ENCODE results near the gene ASF1A.

ASF1A gene

DNA sequence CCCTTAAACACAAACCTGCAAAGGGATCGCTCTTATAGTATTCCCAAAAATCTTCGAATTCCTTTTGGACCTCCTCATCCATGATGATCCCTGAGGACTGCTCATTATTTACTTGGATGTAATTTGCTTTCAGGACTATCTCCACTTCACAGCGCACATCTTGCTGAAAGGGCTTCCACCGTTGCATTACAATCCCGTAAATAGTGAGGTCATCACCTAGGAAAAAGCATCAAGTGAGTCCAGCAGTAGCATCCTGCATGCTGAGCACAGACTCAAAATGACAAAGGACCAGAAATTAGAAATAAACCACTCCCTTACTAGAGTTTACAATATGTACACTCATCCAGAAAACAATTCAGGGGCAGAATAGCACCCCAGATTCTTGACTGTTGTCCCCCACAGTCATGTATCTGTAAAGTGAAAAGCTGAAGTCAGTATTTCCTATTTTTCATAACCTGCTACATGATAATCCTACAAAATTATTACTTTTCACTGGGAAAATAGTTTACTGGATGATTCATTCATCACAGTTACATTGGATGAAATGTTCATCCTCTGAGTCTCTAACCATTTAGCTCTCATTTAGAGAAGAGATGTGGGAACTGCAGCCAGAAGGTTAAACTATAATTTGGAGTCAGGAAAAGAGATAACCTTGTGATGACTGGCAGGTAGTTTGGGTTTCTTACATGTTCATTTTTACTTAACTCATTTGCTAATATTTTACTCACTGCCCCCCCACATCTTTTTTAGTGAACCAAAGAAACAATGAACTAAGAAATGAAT lies 23.8 kb downstream of the ASF1A start:
- peaks cover 11% of the 10 kb centered on the region for H3K4me1 Mint-ChIP-seq (ENCODE audit: low read depth)
- no peaks in the 10 kb centered on the region for H3K9me3 Mint-ChIP-seq
- H3K36me3 Mint-ChIP-seq (ENCODE audit: low read depth): peaks cover 94% of the 10 kb centered on the region
- no peaks in the 10 kb centered on the region for H3K27me3 Mint-ChIP-seq
- H3K27ac Mint-ChIP-seq: no peak overlapping the region
- no peak for DNase-seq
- no peak overlapping the region for H3K4me3 Mint-ChIP-seq

DNA sequence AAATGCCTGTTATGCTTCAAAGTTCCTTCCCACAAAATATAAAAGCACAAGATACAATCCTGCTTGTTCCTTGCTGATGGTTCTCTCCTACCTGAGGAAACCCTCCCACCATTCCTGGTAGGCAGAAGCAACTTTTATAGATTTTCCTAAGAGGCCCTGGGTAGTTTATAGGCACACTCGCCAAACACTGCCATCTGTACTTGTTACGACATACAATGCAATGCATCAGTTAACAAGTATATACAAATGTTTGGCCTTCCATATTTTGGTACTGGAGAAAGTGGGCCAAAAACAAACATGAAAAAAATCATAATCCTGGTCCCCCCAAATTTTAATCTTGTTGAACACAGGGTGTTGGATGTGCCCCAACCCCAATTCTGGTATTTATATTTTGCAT lies 24.4 kb downstream of the ASF1A start:
- Mint-ChIP-seq H3K27me3 (no peaks in the 10 kb centered on the region), H3K36me3 (ENCODE audit: low read depth) (peaks cover 94% of the 10 kb centered on the region), H3K9me3 (no peaks in the 10 kb centered on the region), H3K4me1 (ENCODE audit: low read depth) (peaks cover 11% of the 10 kb centered on the region), H3K4me3 (no peak overlapping the region), H3K27ac (no peak overlapping the region)
- DNase-seq: no peak

DNA sequence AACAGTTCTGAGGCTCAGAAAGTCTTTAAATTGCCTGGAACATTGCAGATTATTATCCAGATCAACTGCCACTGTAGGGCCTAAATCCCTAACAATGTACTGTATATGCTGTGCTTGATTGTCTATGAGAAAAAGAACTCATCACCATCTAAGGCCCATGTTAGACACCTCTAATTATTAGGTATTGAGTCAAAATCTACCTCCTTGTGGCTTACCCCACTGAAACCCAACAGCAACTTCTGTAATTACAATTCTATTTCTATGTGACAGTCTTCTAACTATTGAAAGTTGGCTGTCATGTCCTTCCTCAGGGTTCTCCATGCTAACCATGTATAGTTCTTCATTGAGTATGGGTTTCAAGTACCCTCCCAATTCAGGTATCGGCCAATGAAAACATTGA lies 27.1 kb downstream of the ASF1A start:
- Mint-ChIP-seq H3K27ac (no peak overlapping the region), H3K27me3 (no peaks in the 10 kb centered on the region), H3K9me3 (no peaks in the 10 kb centered on the region), H3K36me3 (ENCODE audit: low read depth) (peaks cover 94% of the 10 kb centered on the region), H3K4me3 (no peak overlapping the region), H3K4me1 (ENCODE audit: low read depth) (peaks cover 8% of the 10 kb centered on the region)
- DNase-seq: no peak

DNA sequence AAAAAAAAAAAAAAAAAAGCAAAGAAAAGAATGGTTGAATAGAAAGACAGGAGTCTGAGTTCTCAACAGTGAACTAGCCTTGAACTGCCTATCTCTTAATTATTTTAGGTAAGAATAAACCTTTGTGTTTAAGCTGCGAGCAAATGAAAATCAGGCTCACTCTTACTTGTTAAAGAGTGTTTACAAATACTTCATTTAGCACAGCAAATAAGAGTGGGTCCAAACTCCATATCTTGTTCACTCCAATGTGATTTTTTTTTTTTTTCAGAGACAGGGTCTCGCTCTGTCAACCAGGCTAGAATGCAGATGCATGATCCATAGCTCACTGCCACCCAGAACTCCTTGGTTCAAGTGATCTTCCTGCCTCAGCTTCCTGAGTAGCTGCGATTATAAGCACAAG lies 29.1 kb downstream of the ASF1A start:
- H3K36me3 Mint-ChIP-seq (ENCODE audit: low read depth): peaks cover 96% of the 10 kb centered on the region
- no peak overlapping the region for H3K4me3 Mint-ChIP-seq
- no peaks in the 10 kb centered on the region for H3K27me3 Mint-ChIP-seq
- H3K9me3 Mint-ChIP-seq: no peaks in the 10 kb centered on the region
- H3K4me1 Mint-ChIP-seq (ENCODE audit: low read depth): peaks cover 13% of the 10 kb centered on the region
- DNase-seq: no peak
- H3K27ac Mint-ChIP-seq: no peak overlapping the region

DNA sequence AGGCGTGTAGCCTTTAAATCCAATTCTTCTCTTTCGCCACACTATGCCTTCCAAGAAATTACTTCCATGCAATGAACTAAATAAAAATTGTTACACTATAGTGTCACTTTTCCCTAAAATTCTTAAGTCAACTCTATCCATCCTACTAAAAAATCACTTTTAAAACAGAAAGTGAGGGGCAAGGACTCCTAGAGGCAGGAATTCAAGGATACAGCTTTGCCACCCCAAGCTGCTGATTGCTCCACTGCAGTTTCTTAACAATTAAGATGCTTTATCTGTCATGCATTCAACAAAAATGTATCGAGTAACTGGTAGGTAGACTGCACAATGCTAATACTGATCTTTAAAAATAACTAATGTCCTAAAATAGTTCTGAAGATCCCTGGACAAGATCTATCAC lies 36.7 kb downstream of the ASF1A start:
- H3K27me3 Mint-ChIP-seq: no peaks in the 10 kb centered on the region
- no peaks in the 10 kb centered on the region for H3K9me3 Mint-ChIP-seq
- peaks cover 38% of the 10 kb centered on the region for H3K4me1 Mint-ChIP-seq (ENCODE audit: low read depth)
- DNase-seq: no peak
- no peak overlapping the region for H3K27ac Mint-ChIP-seq
- no peak overlapping the region for H3K4me3 Mint-ChIP-seq
- H3K36me3 Mint-ChIP-seq (ENCODE audit: low read depth): peaks cover 77% of the 10 kb centered on the region

DNA sequence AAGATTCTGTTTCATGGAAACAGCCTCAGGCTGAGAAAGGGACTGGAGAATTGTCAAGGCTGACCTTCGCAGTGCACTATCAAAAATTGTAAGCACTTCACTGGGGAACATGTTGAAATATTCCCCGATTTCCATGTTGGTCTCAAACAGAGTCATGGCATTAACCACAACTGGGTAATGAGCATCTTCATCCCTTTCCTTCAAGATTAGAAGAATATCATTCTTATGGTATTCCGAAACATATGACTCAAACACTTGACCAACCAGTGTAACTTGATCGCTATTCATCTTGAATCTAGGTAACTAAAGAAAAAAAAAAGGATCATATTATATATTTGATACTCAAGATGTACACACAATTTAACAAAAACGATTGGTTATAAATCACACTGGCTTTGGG lies 37.5 kb downstream of the ASF1A start:
- no peak for DNase-seq
- Mint-ChIP-seq H3K27ac (no peak overlapping the region), H3K9me3 (no peaks in the 10 kb centered on the region), H3K27me3 (no peaks in the 10 kb centered on the region), H3K4me3 (no peak overlapping the region), H3K36me3 (ENCODE audit: low read depth) (peaks cover 71% of the 10 kb centered on the region), H3K4me1 (ENCODE audit: low read depth) (peaks cover 45% of the 10 kb centered on the region)

DNA sequence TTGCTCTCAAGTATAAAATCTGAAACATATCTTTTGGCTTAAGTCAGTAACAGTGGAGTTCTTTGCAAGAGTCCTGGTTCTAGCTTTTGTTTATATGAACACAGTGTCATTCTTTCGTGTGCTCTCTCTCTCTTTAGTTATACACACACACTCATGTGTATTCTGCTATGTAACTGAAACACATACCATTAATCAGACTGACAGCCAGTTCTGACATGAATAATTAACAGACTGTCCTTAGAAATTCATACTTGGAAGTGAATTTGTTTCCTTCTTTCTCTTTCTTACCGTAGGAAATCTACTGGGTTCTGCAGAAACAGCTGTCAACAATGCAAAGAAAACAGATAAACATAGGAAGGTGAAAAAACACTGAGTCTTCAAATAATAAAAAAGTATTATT lies 38.5 kb downstream of the ASF1A start:
- peaks cover 3% of the 10 kb centered on the region for H3K9me3 Mint-ChIP-seq
- peaks cover 73% of the 10 kb centered on the region for H3K36me3 Mint-ChIP-seq (ENCODE audit: low read depth)
- H3K4me3 Mint-ChIP-seq: no peak overlapping the region
- H3K27me3 Mint-ChIP-seq: no peaks in the 10 kb centered on the region
- no peak for DNase-seq
- no peak overlapping the region for H3K27ac Mint-ChIP-seq
- peaks cover 52% of the 10 kb centered on the region for H3K4me1 Mint-ChIP-seq (ENCODE audit: low read depth)

DNA sequence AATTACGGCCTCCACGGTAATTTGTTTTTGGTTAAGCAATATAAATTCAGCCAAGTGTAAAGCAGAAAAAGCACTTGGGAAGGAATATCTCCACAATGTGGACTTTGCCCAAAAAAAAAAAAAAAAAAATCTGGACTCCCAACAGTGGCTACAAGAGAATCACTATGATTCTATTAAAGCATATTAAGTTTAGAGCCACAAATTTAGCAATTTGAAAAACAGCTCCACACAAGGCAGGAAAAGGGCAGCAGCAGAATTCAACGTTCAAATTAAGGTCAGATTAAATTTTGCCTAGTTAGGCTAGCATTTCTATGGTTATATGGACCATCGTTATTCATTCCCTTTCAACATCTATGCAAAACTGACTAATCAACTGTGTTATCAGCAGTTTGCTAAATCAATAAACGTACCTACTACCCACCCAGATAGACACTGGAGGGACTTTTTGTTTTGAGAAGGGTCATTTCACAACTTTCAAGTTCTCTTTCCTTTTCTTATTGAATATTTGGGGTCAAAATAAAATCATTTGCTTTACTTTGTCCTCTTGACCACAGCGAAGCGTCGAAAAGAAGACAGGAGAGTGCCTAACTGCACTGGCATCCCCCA lies 40.0 kb downstream of the ASF1A start:
- H3K27me3 Mint-ChIP-seq: no peaks in the 10 kb centered on the region
- H3K27ac Mint-ChIP-seq: peak overlapping the region; percentile 89
- peaks cover 70% of the 10 kb centered on the region for H3K36me3 Mint-ChIP-seq (ENCODE audit: low read depth)
- H3K9me3 Mint-ChIP-seq: peaks cover 3% of the 10 kb centered on the region
- H3K4me3 Mint-ChIP-seq: peak overlapping the region; percentile 89
- DNase-seq: no peak
- H3K4me1 Mint-ChIP-seq (ENCODE audit: low read depth): peaks cover 49% of the 10 kb centered on the region

DNA sequence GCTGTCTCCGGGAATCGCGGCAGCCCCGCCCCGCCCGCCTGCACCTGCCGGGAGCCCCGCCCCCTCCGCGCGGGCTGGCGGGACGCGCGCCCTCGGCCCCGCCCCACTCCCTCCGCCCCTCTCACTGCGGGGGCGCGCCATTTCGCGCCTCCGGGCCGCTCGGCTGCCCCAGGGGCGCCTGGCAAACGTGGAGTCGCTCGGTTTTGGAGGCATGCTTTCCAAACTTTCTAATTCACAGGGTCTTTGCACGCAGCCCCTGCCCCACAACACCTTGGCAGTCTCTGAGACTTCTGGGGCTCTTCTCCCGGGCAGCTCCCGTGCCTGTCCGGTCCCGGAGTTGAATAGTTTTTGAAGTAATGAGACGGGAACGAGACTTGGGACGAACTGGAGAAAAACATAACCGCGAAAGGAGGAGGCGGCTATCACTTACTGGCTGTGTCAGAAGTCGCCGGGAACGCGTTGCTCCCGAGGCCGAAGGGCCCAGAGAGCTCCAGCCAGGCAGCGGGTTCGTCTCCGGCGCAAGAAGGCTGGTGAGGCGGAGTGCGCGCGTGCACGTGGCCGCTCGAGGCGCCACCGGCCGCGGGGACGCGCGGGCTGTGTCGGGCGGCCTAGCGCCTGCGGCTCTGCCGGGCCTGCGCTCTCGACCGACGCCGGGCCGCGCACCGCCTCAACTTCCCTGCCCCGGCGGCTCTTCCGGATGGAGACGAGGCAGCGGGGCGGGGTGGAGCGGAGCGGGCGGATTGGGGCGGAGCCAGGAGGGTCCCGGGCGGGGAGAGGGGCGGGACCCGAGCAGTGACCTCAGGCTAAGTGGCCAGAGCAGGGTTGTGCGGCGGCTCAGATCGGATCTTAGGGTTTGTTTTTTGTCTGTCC lies 40.7 kb downstream of the ASF1A start, which contains the start of gene MCM9:
Gene MCM9, minus strand, starts transcription at position 699 of the 870 bp plus-strand sequence. CDS start 3,436 bp downstream, outside the sequence.
- peak within 1 kb of the TSS; percentile 97 for H3K27ac Mint-ChIP-seq
- peak; percentile 93 for DNase-seq
- H3K9me3 Mint-ChIP-seq: peaks cover 3% of the 10 kb centered on the region
- peaks cover 70% of the 10 kb centered on the region for H3K36me3 Mint-ChIP-seq (ENCODE audit: low read depth)
- H3K4me3 Mint-ChIP-seq: peak within 1 kb of the TSS; percentile 89
- no peaks in the 10 kb centered on the region for H3K27me3 Mint-ChIP-seq
- H3K4me1 Mint-ChIP-seq (ENCODE audit: low read depth): peaks cover 49% of the 10 kb centered on the region

DNA sequence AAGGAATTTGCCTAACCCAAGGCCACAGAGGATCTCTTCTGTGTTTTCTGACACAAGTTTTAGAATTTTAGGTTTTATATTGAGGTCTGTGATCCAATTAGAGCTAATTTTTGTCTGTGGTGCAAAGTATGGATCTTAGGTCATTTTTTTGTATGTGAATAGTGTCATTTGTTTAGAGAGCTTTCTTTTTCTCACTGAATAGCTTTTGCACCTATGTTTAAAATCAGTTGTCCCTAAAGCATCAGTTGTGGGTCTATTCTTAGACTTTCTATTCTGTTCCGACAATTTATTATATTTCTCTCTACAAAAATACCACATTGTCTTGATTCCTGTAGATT lies 41.3 kb downstream of the ASF1A start:
- Mint-ChIP-seq H3K4me1 (ENCODE audit: low read depth) (peaks cover 49% of the 10 kb centered on the region), H3K9me3 (peaks cover 3% of the 10 kb centered on the region), H3K36me3 (ENCODE audit: low read depth) (peaks cover 70% of the 10 kb centered on the region), H3K27ac (peak overlapping the region; percentile 86), H3K27me3 (no peaks in the 10 kb centered on the region), H3K4me3 (peak overlapping the region; percentile 89)
- no peak for DNase-seq

DNA sequence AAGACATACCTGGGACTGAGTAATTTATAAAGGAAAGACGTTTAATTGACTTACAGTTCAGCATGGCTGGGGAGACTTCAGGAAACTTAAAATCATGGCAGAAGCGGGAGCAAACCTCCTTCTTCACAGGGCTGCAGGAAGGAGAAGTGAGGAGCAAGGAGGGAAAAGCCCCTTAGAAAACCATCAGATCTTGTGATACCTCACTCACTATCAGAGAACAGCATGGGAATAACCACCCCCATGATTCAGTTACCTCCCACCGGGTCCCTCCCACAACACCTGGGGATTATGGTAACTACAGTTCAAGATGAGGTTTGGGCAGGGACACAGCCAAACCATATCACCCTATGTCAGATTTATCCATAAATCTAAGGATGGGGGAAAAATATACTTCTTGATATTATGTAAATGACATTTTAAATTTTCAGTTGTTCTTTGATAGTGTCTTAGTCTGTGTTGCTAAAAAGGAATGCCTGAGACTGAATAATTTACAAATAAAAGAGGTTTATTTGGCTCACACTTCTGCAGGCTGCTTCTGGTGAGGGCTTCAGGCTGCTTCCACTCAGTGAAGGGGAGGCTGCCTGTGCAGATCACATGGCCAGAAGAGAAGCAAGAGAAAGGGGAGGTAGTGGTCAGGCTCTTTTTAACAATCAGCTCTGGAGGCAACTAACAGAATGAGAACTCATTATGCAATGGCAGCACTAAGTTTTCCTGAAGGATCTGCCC lies 42.2 kb downstream of the ASF1A start:
- peak overlapping the region; percentile 89 for H3K4me3 Mint-ChIP-seq
- H3K9me3 Mint-ChIP-seq: peaks cover 3% of the 10 kb centered on the region
- peaks cover 66% of the 10 kb centered on the region for H3K36me3 Mint-ChIP-seq (ENCODE audit: low read depth)
- peaks cover 46% of the 10 kb centered on the region for H3K4me1 Mint-ChIP-seq (ENCODE audit: low read depth)
- DNase-seq: no peak
- H3K27me3 Mint-ChIP-seq: no peaks in the 10 kb centered on the region
- H3K27ac Mint-ChIP-seq: no peak overlapping the region

DNA sequence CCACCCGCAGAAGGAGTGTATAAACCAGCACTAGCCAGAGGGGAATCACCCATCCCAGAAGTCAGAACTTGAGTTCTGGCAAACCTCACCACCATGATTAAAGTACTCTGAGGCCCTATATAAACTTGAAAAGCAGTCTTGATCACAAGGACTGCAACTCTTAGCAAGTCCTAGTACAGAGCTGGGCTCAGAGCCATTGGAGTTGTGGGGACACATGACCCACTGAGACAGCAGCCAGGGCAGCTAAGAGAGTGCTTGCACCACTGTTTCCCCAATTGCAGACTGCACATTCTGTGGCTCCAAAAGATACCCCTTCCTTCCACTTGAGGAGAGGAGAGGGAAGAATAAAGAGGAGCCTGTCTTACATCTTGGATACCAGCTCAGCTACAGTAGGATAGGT lies 45.7 kb downstream of the ASF1A start:
- Mint-ChIP-seq H3K27ac (no peak overlapping the region), H3K27me3 (no peaks in the 10 kb centered on the region)

DNA sequence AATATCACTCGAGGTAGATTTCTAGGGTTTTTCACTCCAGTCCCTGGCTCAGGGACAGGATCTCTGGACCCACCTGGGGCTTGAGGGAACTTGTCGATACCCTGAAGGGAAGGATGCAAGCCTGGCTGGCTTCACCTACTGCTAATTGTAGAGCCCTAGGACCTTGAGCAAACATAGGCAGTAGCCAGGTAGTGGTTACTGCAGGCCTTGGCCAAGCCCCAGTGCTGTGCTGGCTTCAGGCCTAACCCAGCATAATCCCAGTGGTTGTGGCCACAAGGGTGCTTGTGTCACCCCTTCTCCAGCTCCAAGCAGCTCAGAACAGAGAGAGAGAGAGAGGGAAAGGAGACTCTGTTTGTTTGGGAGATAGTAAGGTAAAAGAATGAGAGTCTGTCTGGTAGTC lies 46.8 kb downstream of the ASF1A start:
- DNase-seq: no peak
- Mint-ChIP-seq H3K27me3 (no peaks in the 10 kb centered on the region), H3K27ac (no peak overlapping the region), H3K4me1 (ENCODE audit: low read depth) (peaks cover 16% of the 10 kb centered on the region), H3K9me3 (peaks cover 33% of the 10 kb centered on the region), H3K4me3 (no peak overlapping the region), H3K36me3 (ENCODE audit: low read depth) (peaks cover 41% of the 10 kb centered on the region)

More for the DNA sequence above, 45.7 kb downstream of the ASF1A start:
- Mint-ChIP-seq H3K4me3 (no peak overlapping the region), H3K9me3 (peaks cover 22% of the 10 kb centered on the region), H3K36me3 (ENCODE audit: low read depth) (peaks cover 42% of the 10 kb centered on the region), H3K4me1 (ENCODE audit: low read depth) (peaks cover 23% of the 10 kb centered on the region)
- no peak for DNase-seq

DNA sequence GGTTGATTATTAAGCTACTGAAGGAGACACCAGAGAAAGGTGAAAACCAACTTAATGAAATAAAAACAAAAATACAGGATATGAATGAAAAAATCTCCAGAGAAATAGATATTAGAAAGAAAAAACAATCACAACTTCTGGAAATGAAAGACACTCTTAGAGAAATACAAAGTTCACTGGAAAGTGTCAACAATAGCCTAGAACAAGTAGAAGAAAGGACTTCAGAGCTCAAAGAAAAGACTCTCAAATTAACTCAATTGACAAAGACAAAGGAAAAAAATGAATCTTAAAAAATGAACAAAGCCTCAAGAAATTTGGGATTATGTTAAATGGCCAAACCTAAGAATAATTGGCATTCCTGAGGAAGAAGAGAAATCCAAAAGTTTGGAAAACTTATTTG lies 51.3 kb downstream of the ASF1A start:
- H3K36me3 Mint-ChIP-seq (ENCODE audit: low read depth): peaks cover 19% of the 10 kb centered on the region
- no peak overlapping the region for H3K4me3 Mint-ChIP-seq
- no peak overlapping the region for H3K27ac Mint-ChIP-seq
- H3K9me3 Mint-ChIP-seq: peaks cover 64% of the 10 kb centered on the region
- no peak for DNase-seq
- H3K27me3 Mint-ChIP-seq: no peaks in the 10 kb centered on the region
- no peaks in the 10 kb centered on the region for H3K4me1 Mint-ChIP-seq (ENCODE audit: low read depth)
